Natural killer cell (primary cell): Measurements from ENCODE around the gene SIK3. TPM values are rescaled to one million over a fixed set of nuclear protein-coding genes. Genes with fewer than 3 reads are reported as not detected.

Source experiments
- ATAC-seq, 3 donors: fragments of 150-1000 bp in 2 of 3; fragments of 200-7000 bp in 1 of 3; cut with Tn5 transposase; 1 replicate in 1 of 3; 2 replicates in 2 of 3; pipeline ENCODE4 v1.10.0; 2021; ENCODE audit warnings: mild to moderate bottlenecking in 2 of 3, moderate library complexity in 2 of 3
- DNase-seq, 2 donors: peaks; one replicate each; pipeline versions ENCODE4 v3.0.0 to v3.0.0-alpha.2; 2013 to 2021; ENCODE audit warnings: mixed read lengths in 1 of 2
- H3K27ac ChIP-seq: one replicate; pipeline ENCODE4 v1.5.1; 2013; ENCODE audit warnings: mild to moderate bottlenecking, low read length
- H3K27me3 ChIP-seq: one replicate; pipeline ENCODE4 v1.6.1; 2013; ENCODE audit warnings: low read length; ENCODE audit not compliant: control insufficient read depth, insufficient read depth
- H3K36me3 ChIP-seq: one replicate; pipeline ENCODE4 v1.6.1; 2013; ENCODE audit warnings: low read length; ENCODE audit not compliant: control insufficient read depth, insufficient read depth
- H3K4me1 ChIP-seq: one replicate; pipeline ENCODE4 v1.6.1; 2013; ENCODE audit warnings: low read length; ENCODE audit not compliant: control insufficient read depth, insufficient read depth
- H3K4me3 ChIP-seq: one replicate; pipeline ENCODE4 v1.5.1; 2013; ENCODE audit warnings: low read length
- H3K9me3 ChIP-seq: one replicate; pipeline ENCODE4 v1.6.1; 2013; ENCODE audit warnings: low read length; ENCODE audit not compliant: control insufficient read depth, insufficient read depth
- H3K27ac Mint-ChIP-seq, 2 donors: one replicate each; pipeline ENCODE4 v1.8.0; 2022; ENCODE audit warnings: mild to moderate bottlenecking in 2 of 2, mixed read lengths in 2 of 2, moderate library complexity in 1 of 2
- H3K27me3 Mint-ChIP-seq, 2 donors: one replicate each; pipeline ENCODE4 v1.8.0; 2022; ENCODE audit warnings: low read depth in 2 of 2, mixed read lengths in 2 of 2
- H3K36me3 Mint-ChIP-seq: one replicate; pipeline ENCODE4 v1.8.0; 2022; ENCODE audit warnings: mixed read lengths
- H3K4me1 Mint-ChIP-seq, 2 donors: one replicate each; pipeline ENCODE4 v1.8.0; 2022; ENCODE audit warnings: mixed read lengths in 2 of 2
- H3K4me3 Mint-ChIP-seq: one replicate; pipeline ENCODE4 v1.8.0; 2022; ENCODE audit warnings: mild to moderate bottlenecking, moderate library complexity, mixed read lengths
- H3K9me3 Mint-ChIP-seq, 2 donors: one replicate each; pipeline ENCODE4 v1.8.0; 2022; ENCODE audit warnings: mixed read lengths in 2 of 2
- CTCF ChIP-seq: fragments of 200-600 bp; IDR thresholded peaks from one replicate; pipeline ENCODE4 v1.8.0; 2022; ENCODE audit warnings: antibody characterized with exemption
- WGBS: methylation state at CpG from one replicate; pipeline ENCODE4 v1.1.7; 2013; ENCODE audit warnings: missing lambda C conversion rate; ENCODE audit not compliant: insufficient coverage; 5-methylcytosine and 5-hydroxymethylcytosine counted together
- intact Hi-C: fragments of 100-400 bp; cut with micrococcal nuclease; formaldehyde crosslinking; loops from one replicate; pipeline ENCODE4 v1.14.2; 2022
- total RNA-seq, 4 donors: library from RNA; stranded (reverse); fragments of 120-200 nt in 1 of 4; gene quantifications; one replicate each; pipeline versions ENCODE4 v1.2.3 to v1.2.4, GENCODE V29; 2013 to 2022

Gene SIK3
- total RNA-seq, 3 donors from 2014 or later (not counting 1 experiment from before 2014, with no cell fraction given), result 71.6 to 120 (median 119) TPM

- 98% methylated on average over 5 of the region's 5 CpGs for WGBS
- Histone ChIP-seq H3K4me3 (no peak overlapping the region), H3K4me1 (peaks cover 4% of the 10 kb centered on the region), H3K27ac (no peak overlapping the region), H3K27me3 (no peaks in the 10 kb centered on the region), H3K9me3 (no peaks in the 10 kb centered on the region), H3K36me3 (peaks cover 3% of the 10 kb centered on the region)
- Mint-ChIP-seq H3K36me3 (no peaks in the 10 kb centered on the region), H3K27ac (peak overlapping the region in 1 of 2 donors; percentile 29), H3K4me3 (no peak overlapping the region), H3K27me3 (no peaks in the 10 kb centered on the region), H3K9me3 (no peaks in the 10 kb centered on the region), H3K4me1 (peaks cover 7 to 10% of the 10 kb centered on the region in 2 donors)
- TF ChIP-seq CTCF, result no peak
- DNase-seq (no peak), ATAC-seq (no peak)
- intact Hi-C loops, result loop anchor here (10.0 kb wide), 1 partner anchor 339 kb away; no protein-coding TSS in a partner anchor
These were observed 212.1 kb downstream of the SIK3 start for GRCh38 chr11:116885951-116886655.

- ATAC-seq, result no peak
- no peaks in the 10 kb centered on the region for H3K27me3 Mint-ChIP-seq
- no peak overlapping the region for H3K27ac Mint-ChIP-seq
- no peak overlapping the region for H3K4me3 Mint-ChIP-seq
- no peak overlapping the region for H3K4me3 ChIP-seq
- H3K9me3 ChIP-seq, result no peaks in the 10 kb centered on the region
- H3K36me3 Mint-ChIP-seq, result no peaks in the 10 kb centered on the region
- no peak for DNase-seq
- TF ChIP-seq CTCF, result no peak
- intact Hi-C loops, result loop anchor here (10.0 kb wide), 1 partner anchor 342 kb away; no protein-coding TSS in a partner anchor
- H3K27ac ChIP-seq, result no peak overlapping the region
- H3K4me1 Mint-ChIP-seq, result peaks cover 7% of the 10 kb centered on the region in 2 donors
- H3K9me3 Mint-ChIP-seq, result no peaks in the 10 kb centered on the region
- H3K36me3 ChIP-seq, result peaks cover 5% of the 10 kb centered on the region
- no peaks in the 10 kb centered on the region for H3K4me1 ChIP-seq
- H3K27me3 ChIP-seq, result no peaks in the 10 kb centered on the region
These were observed 215.8 kb downstream of the SIK3 start for GRCh38 chr11:116882386-116882785.

GRCh38 chr11:116881143-116881542 is 217.1 kb downstream of the SIK3 start:
- no peak overlapping the region for H3K4me3 ChIP-seq
- no peak for TF ChIP-seq CTCF
- no peaks in the 10 kb centered on the region for H3K27me3 Mint-ChIP-seq
- 97% methylated on average over 6 of the region's 6 CpGs for WGBS
- H3K4me3 Mint-ChIP-seq, result no peak overlapping the region
- H3K27ac Mint-ChIP-seq, result peak overlapping the region in 1 of 2 donors; percentile 38
- H3K36me3 ChIP-seq, result peaks cover 2% of the 10 kb centered on the region
- H3K4me1 ChIP-seq, result no peaks in the 10 kb centered on the region
- DNase-seq (no peak), ATAC-seq (no peak)
- H3K27ac ChIP-seq, result no peak overlapping the region
- H3K36me3 Mint-ChIP-seq, result no peaks in the 10 kb centered on the region
- intact Hi-C loops, result loop anchor here (10.0 kb wide), 1 partner anchor 344 kb away; no protein-coding TSS in a partner anchor
- no peaks in the 10 kb centered on the region for H3K9me3 Mint-ChIP-seq
- H3K4me1 Mint-ChIP-seq, result peaks cover 7% of the 10 kb centered on the region in 2 donors
- H3K9me3 ChIP-seq, result no peaks in the 10 kb centered on the region
- no peaks in the 10 kb centered on the region for H3K27me3 ChIP-seq
